ENCODE measurements around the gene SLC30A1.
"Not testable (repeated sequence)": the region's sequence is repeated elsewhere in the genome, so short reads cannot be mapped to it uniquely, and the experiment has no call there.

The SLC30A1 gene

GRCh38 chr1:211580303-211580687 lies 1.3 kb upstream of the SLC30A1 start:
- no peak for DNase-seq

- DNase-seq, result no peak
These were observed 710 bp upstream of the SLC30A1 start for GRCh38 chr1:211579440-211580302.

DNA sequence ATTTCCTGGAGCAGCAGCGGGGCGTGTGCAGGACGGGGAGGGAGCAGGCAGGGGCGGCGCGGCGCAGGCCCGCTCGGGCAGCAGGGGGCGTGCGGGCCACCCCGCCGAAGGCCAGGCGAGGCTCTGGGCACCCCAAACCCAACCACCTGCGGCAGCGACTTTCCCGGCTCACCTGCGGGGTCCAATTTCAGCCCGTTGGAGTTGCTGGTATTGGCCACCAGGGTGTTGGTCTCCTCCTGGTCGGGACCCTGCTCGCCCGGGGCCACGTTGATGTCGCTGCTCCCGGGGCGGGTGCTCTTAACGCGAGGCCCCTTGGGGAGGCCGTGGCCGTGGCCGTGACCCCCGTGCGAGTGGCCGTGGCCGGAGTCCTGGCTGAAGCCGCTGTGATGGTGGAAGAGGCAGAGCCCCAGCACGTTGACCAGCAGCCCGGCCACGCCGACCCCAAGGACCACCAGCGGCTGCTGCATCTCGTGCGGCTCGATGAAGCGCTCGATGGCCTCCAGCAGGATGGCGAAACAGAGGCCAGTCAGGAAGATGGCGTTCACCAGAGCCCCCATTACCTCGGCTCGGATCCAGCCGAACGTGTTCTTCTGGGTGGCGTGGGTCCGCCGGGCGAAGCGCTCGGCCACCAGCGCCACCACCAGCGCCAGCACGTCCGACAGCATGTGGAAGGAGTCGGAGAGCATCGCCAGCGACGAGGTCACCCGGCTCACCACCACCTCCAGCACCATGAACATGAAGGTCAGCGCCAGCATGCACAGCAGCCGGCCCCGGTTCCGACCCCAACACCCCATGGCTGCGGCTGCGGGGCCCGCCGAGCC lies 932 bp downstream of the SLC30A1 start:
- DNase-seq, result peak; percentile 73

GRCh38 chr1:211577277-211577818 lies 1.6 kb downstream of the SLC30A1 start:
- DNase-seq, result no peak

DNA sequence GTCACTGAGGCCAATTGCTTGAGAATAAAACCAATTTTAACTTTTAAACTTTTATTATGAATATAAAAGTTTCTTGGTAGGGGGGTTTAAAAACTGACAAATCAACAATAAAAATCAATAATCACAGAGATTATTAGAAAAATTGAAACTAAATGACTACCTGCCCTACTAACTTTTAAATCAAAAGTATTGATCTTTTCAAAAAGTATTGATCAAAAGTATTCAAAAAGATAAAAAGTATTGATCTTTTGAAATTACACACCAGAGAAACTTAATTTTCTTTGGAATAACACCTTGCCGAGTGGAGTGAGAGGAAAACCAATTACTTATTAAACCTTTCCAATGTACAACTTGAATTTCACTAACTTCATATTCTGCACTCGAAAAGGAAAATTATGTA lies 2.2 kb downstream of the SLC30A1 start:
- DNase-seq, result no peak

DNA sequence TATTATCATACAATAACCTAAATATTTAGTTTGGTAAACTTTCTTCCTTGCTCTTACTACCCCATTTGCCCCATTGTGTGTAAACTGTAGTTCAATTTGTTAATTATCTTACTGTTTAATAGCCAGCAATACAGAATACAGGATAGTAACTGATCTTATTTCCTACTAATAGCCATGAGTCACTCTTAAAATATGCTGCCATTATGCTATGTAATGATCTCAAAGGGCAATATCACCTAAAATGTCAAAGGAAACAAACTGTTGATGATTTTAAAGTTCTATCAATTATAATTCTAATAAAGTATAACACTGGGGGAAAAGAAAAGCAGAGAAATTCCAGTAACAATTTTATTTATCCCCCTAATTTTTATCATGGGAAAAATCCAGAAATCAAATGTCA lies 4.3 kb downstream of the SLC30A1 start:
- no peak for DNase-seq

DNA sequence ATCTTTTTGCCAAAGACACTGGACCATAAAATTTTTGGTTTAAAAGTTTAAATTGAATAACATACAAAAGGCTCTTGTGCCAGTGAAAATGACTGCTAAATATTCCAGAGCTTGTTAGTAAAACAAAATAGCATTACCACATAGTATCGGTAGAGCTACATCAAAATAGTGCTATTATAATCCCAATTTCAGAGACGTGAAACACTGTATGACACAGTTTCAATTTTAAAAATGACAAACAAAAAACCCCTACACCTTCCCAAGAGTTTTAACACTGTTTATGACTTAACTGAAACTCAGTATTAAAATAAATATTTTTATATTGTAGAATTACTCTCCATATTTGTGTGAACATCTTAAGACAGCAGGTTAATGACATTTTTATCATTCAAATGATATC lies 7.0 kb downstream of the SLC30A1 start:
- no peak for DNase-seq

DNA sequence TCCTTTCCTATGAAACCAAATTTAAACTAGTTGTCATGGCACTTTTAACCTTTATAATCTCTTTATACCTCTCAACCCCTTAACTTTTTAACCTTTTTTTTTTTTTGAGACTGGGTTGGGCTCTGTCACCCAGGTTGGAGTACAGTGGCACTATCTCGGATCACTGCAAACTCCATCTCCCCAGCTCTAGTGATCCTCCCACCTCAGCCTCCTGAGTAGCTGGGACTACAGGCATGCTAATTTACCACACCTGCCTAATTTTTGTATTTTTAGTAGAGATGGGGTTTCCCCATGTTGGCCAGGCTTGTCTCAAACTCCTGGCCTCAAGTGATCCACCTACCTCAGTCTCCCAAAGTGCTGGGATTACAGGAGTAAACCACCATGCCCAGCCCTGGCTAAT lies 8.6 kb downstream of the SLC30A1 start:
- DNase-seq, result not testable (repeated sequence)

GRCh38 chr1:211566431-211567025 lies 12.4 kb downstream of the SLC30A1 start:
- DNase-seq, result no peak

GRCh38 chr1:211564084-211564483 lies 14.9 kb downstream of the SLC30A1 start:
- no peak for DNase-seq

DNA sequence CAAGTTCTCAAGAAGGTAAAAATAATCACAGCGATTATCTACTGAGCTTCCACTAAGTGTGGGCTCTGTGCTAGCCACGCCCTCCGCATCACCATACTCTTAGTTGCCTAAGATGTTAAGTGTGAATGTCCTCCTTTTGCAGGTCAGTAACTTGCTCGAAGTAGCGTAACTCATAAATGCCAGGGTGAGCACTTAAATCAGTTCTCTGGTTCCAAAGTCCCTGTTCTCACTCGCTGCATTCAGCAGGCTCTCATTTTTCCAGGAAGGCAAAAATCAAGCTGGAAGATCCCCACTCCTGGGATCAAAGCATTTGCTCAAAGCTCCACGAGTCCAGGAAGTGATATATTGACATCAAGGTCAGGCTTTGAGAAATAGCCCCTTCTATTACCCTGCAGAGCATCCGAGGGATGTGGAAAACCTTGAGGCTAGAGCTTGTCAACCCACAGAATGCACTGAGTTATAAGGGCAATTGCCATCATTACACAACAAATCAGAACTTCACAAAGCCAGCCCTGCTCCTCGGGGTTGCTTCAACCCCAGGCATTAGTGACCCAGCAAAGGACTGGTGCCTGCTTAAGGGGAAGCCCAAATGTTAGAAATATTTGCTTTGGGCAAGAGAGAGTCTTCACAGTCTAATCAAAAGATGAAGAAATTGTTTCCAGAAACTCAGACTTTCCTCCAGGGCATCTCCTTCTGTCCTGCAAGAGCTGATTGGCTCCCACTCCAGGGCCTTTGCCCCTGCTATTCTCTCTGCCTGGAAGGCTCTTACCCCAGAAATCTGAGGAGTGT lies 19.5 kb downstream of the SLC30A1 start:
- DNase-seq, result no peak

- DNase-seq, result no peak
These were observed 20.9 kb downstream of the SLC30A1 start for GRCh38 chr1:211557894-211558625.

DNA sequence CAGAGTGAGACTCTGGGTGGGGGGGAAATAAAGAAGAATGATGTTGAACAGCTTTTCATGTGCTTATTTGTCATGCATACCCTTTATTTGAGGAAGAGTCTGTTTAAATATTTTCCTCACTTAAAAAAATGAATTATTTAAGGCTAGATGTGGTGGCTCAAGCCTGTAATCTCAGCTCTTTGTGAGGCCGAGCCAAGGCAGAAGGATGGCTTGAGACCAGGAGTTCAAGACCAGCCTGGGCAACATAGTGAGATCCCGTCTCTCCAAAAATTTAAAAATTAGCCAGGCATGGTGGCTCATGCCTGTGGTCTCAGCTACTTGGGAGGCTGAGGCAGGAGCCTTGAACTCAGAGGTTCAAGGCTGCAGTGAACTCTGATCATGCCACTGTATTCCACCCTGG lies 25.4 kb downstream of the SLC30A1 start:
- DNase-seq, result no peak

- DNase-seq, result no peak
These were observed 27.1 kb downstream of the SLC30A1 start for GRCh38 chr1:211551638-211552460.

- no peak for DNase-seq
These were observed 29.8 kb downstream of the SLC30A1 start for GRCh38 chr1:211549092-211549711.

GRCh38 chr1:211548321-211549091 lies 30.5 kb downstream of the SLC30A1 start:
- no peak for DNase-seq

GRCh38 chr1:211547710-211548109 lies 31.3 kb downstream of the SLC30A1 start:
- no peak for DNase-seq

DNA sequence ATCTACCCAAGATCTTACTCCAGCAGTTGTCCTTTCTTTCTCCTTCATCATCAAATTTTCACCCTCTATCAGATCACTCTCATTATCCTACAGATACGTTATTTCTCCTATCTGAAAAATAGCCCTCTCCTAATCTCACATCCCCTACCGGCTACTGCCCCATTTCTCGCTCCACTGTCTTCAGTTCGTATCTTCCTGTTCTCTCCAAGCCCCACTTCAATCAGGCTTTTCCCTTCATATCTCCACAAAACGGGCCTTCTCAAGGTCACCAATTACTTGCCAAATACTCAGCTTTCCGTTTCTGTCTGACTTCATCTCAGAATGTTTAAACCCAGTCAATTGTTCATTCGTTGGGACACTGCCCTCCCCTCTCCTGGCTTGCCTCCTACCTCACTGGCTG lies 32.4 kb downstream of the SLC30A1 start:
- no peak for DNase-seq

GRCh38 chr1:211543025-211543424 lies 35.9 kb downstream of the SLC30A1 start:
- DNase-seq, result no peak

Data from activated CD4-positive, CD25-positive, alpha-beta regulatory T cell treated with anti-CD3 and anti-CD28 coated beads, Interleukin-2, amount 50 U/mL, for 72 hours (primary cell).